ENCODE results near the gene SLC19A2. TPM values are rescaled to one million over a fixed set of nuclear protein-coding genes. Genes with fewer than 3 reads are reported as not detected.
A peak's percentile ranks its signal among the peaks of the same experiment; 100 is the strongest.
"Not testable (repeated sequence)": the region's sequence is repeated elsewhere in the genome, so short reads cannot be mapped to it uniquely, and the experiment has no call there.

The SLC19A2 gene
- 10 to 100 TPM; 11.2 to 26.5 (median 15.4) TPM for total RNA-seq
- polyA plus RNA-seq: 26.2 TPM
- long read RNA-seq, donor 1, transcript SLC19A2-201 (6 exons, 3,671 nt): major isoform, 22 of 43 reads
- long read RNA-seq, donor 1, partial matches to known transcripts: 18 of 43 reads
- long read RNA-seq, donor 1, other reads (novel, unspliced or antisense): 2 of 43 reads
- long read RNA-seq, donor 2, transcript SLC19A2-201 (6 exons, 3,671 nt): major isoform, 12 of 17 reads
- long read RNA-seq, donor 2, partial matches to known transcripts: 3 of 17 reads
- long read RNA-seq, donor 2, other reads (novel, unspliced or antisense): 0 of 17 reads
- long read RNA-seq, donor 3, transcript SLC19A2-201 (6 exons, 3,671 nt): major isoform, 92 of 155 reads
- long read RNA-seq, donor 3, partial matches to known transcripts: 53 of 155 reads
- long read RNA-seq, donor 3, other reads (novel, unspliced or antisense): 7 of 155 reads
- long read RNA-seq, donor 4, transcript SLC19A2-201 (6 exons, 3,671 nt): major isoform, 16 of 20 reads
- long read RNA-seq, donor 4, partial matches to known transcripts: 3 of 20 reads
- long read RNA-seq, donor 4, other reads (novel, unspliced or antisense): 1 of 20 reads

GRCh38 chr1:169485431-169486280, at the start of gene SLC19A2:
SLC19A2 (minus strand) TSS chr1:169485944; CDS start chr1:169485766, 178 bp downstream.
- H3K27me3 ChIP-seq (ENCODE audit: control insufficient read depth, insufficient read depth): no peaks in the 10 kb centered on the region
- under 1% methylated on average over 85 of the region's 85 CpGs for WGBS
- intact Hi-C loops (cut with DNase I): loop anchor here in 2 of 4 donors (10.0 kb wide), 1 partner anchor 59 kb away; no protein-coding TSS in a partner anchor
- no peaks in the 10 kb centered on the region for H3K4me1 ChIP-seq (ENCODE audit: control insufficient read depth, insufficient read depth, low read length)
- no peaks in the 10 kb centered on the region for H3K9me3 ChIP-seq (ENCODE audit: control insufficient read depth, low read length)
- peak within 1 kb of the TSS; percentile 99 for H3K27ac ChIP-seq (ENCODE audit: low read length)
- DNase-seq (peak; percentile 100), ATAC-seq (peak; percentile 99)
- peak within 1 kb of the TSS; percentile 98 for H3K4me3 ChIP-seq (ENCODE audit: low read length)

GRCh38 chr1:169534653-169535052, 48.9 kb upstream of the SLC19A2 start:
- ATAC-seq (no peak), DNase-seq (no peak)
- WGBS: 90% methylated on average over 2 of the region's 2 CpGs
- H3K4me3 ChIP-seq (ENCODE audit: low read length): no peak overlapping the region
- H3K27me3 ChIP-seq (ENCODE audit: control insufficient read depth, insufficient read depth): no peaks in the 10 kb centered on the region
- no peaks in the 10 kb centered on the region for H3K9me3 ChIP-seq (ENCODE audit: control insufficient read depth, low read length)
- intact Hi-C loops (cut with DNase I): no loop called here
- H3K27ac ChIP-seq (ENCODE audit: low read length): no peak overlapping the region
- H3K4me1 ChIP-seq (ENCODE audit: control insufficient read depth, insufficient read depth, low read length): no peaks in the 10 kb centered on the region

- WGBS: 89% methylated on average over 9 of the region's 9 CpGs
- ATAC-seq; intact Hi-C loops (cut with DNase I): not testable (repeated sequence)
Observed at GRCh38 chr1:169533528-169534190, 47.9 kb upstream of the SLC19A2 start.

GRCh38 chr1:169530448-169530847, 44.7 kb upstream of the SLC19A2 start:
- no peak overlapping the region for H3K27ac ChIP-seq (ENCODE audit: low read length)
- H3K27me3 ChIP-seq (ENCODE audit: control insufficient read depth, insufficient read depth): no peaks in the 10 kb centered on the region
- 71% methylated on average over 3 of the region's 3 CpGs for whole genome bisulfite sequencing
- ATAC-seq: no peak
- peaks cover 2% of the 10 kb centered on the region for H3K4me1 ChIP-seq (ENCODE audit: control insufficient read depth, insufficient read depth, low read length)
- DNase-seq: no peak
- intact Hi-C loops (cut with DNase I): no loop called here
- no peaks in the 10 kb centered on the region for H3K9me3 ChIP-seq (ENCODE audit: control insufficient read depth, low read length)
- no peak overlapping the region for H3K4me3 ChIP-seq (ENCODE audit: low read length)

More at GRCh38 chr1:169533528-169534190, 47.9 kb upstream of the SLC19A2 start:
- not testable (repeated sequence) for H3K9me3 ChIP-seq (ENCODE audit: control insufficient read depth, low read length); H3K27ac ChIP-seq (ENCODE audit: low read length); H3K4me1 ChIP-seq (ENCODE audit: control insufficient read depth, insufficient read depth, low read length); H3K27me3 ChIP-seq (ENCODE audit: control insufficient read depth, insufficient read depth); H3K4me3 ChIP-seq (ENCODE audit: low read length); DNase-seq

- ATAC-seq (peak in 1 of 2 donors; percentile 47), DNase-seq (no peak)
- WGBS: 39% methylated on average over 3 of the region's 3 CpGs
- Histone ChIP-seq H3K4me3 (ENCODE audit: low read length) (no peak overlapping the region), H3K4me1 (ENCODE audit: control insufficient read depth, insufficient read depth, low read length) (peaks cover 2% of the 10 kb centered on the region), H3K27ac (ENCODE audit: low read length) (no peak overlapping the region), H3K27me3 (ENCODE audit: control insufficient read depth, insufficient read depth) (no peaks in the 10 kb centered on the region), H3K9me3 (ENCODE audit: control insufficient read depth, low read length) (no peaks in the 10 kb centered on the region)
- intact Hi-C loops (cut with DNase I): no loop called here
Observed at GRCh38 chr1:169529068-169529642, 43.4 kb upstream of the SLC19A2 start.

- Histone ChIP-seq H3K27me3 (ENCODE audit: control insufficient read depth, insufficient read depth) (no peaks in the 10 kb centered on the region), H3K4me1 (ENCODE audit: control insufficient read depth, insufficient read depth, low read length) (peaks cover 2% of the 10 kb centered on the region), H3K9me3 (ENCODE audit: control insufficient read depth, low read length) (no peaks in the 10 kb centered on the region), H3K27ac (ENCODE audit: low read length) (no peak overlapping the region), H3K4me3 (ENCODE audit: low read length) (no peak overlapping the region)
- ATAC-seq: no peak
- intact Hi-C loops (cut with DNase I): no loop called here
- no peak for DNase-seq
- 56% methylated on average over 9 of the region's 9 CpGs for WGBS
Observed at GRCh38 chr1:169528215-169529067, 42.7 kb upstream of the SLC19A2 start.

- H3K9me3 ChIP-seq (ENCODE audit: control insufficient read depth, low read length): no peaks in the 10 kb centered on the region
- no peak overlapping the region for H3K4me3 ChIP-seq (ENCODE audit: low read length)
- WGBS: 87% methylated on average over 5 of the region's 5 CpGs
- peak; percentile 51 to 64 for ATAC-seq
- no peaks in the 10 kb centered on the region for H3K27me3 ChIP-seq (ENCODE audit: control insufficient read depth, insufficient read depth)
- H3K4me1 ChIP-seq (ENCODE audit: control insufficient read depth, insufficient read depth, low read length): peaks cover 2% of the 10 kb centered on the region
- no peak overlapping the region for H3K27ac ChIP-seq (ENCODE audit: low read length)
- intact Hi-C loops (cut with DNase I): no loop called here
- no peak for DNase-seq
Observed at GRCh38 chr1:169527451-169528214, 41.9 kb upstream of the SLC19A2 start.

GRCh38 chr1:169527001-169527400, 41.3 kb upstream of the SLC19A2 start:
- ATAC-seq: no peak
- Histone ChIP-seq H3K27me3 (ENCODE audit: control insufficient read depth, insufficient read depth) (no peaks in the 10 kb centered on the region), H3K4me1 (ENCODE audit: control insufficient read depth, insufficient read depth, low read length) (peaks cover 2% of the 10 kb centered on the region), H3K9me3 (ENCODE audit: control insufficient read depth, low read length) (no peaks in the 10 kb centered on the region), H3K4me3 (ENCODE audit: low read length) (no peak overlapping the region), H3K27ac (ENCODE audit: low read length) (no peak overlapping the region)
- DNase-seq: no peak
- intact Hi-C loops (cut with DNase I): no loop called here
- 74% methylated on average over 3 of the region's 3 CpGs for WGBS

GRCh38 chr1:169526120-169526832, 40.5 kb upstream of the SLC19A2 start:
- Histone ChIP-seq H3K4me3 (ENCODE audit: low read length) (no peak overlapping the region), H3K27ac (ENCODE audit: low read length) (no peak overlapping the region), H3K4me1 (ENCODE audit: control insufficient read depth, insufficient read depth, low read length) (peaks cover 2% of the 10 kb centered on the region), H3K27me3 (ENCODE audit: control insufficient read depth, insufficient read depth) (no peaks in the 10 kb centered on the region), H3K9me3 (ENCODE audit: control insufficient read depth, low read length) (no peaks in the 10 kb centered on the region)
- no peak for ATAC-seq
- intact Hi-C loops (cut with DNase I): no loop called here
- WGBS: 88% methylated on average over 1 of the region's 1 CpG
- no peak for DNase-seq
